Calu3 (cell line): Measurements from ENCODE around the gene TMEM184B. TPM values are rescaled to one million over a fixed set of nuclear protein-coding genes. Genes with fewer than 3 reads are reported as not detected.

Experiments
- BruUV-seq: library from RNA; stranded (reverse); fragments of 400-500 nt; replicated peaks from 2 replicates; lab custom pipeline; 2021; lab: Mats Ljungman, UMichigan
- CTCF ChIA-PET: fragments of 300-600 bp; sonication (Branson Sonifier 250); formaldehyde crosslinking; loops from one replicate; lab custom pipeline; 2022; ENCODE audit warnings: antibody characterized with exemption; lab: Charles Lee
- DNase-seq: peaks from one replicate; pipeline ENCODE4 v3.0.0; 2022
- H3K27ac Mint-ChIP-seq: one replicate; pipeline ENCODE4 v1.8.0; 2022; ENCODE audit warnings: mixed read lengths; ENCODE audit not compliant: unreplicated experiment
- H3K27me3 Mint-ChIP-seq: one replicate; pipeline ENCODE4 v1.8.0; 2022; ENCODE audit warnings: mixed read lengths; ENCODE audit not compliant: unreplicated experiment
- H3K36me3 Mint-ChIP-seq: one replicate; pipeline ENCODE4 v1.8.0; 2022; ENCODE audit warnings: mild to moderate bottlenecking, moderate library complexity, mixed read lengths; ENCODE audit not compliant: insufficient read depth, unreplicated experiment
- H3K4me1 Mint-ChIP-seq: one replicate; pipeline ENCODE4 v1.8.0; 2022; ENCODE audit warnings: mild to moderate bottlenecking, low read depth, mixed read lengths; ENCODE audit not compliant: unreplicated experiment
- H3K4me3 Mint-ChIP-seq: one replicate; pipeline ENCODE4 v1.8.0; 2022; ENCODE audit warnings: mild to moderate bottlenecking, low read depth, moderate library complexity, mixed read lengths; ENCODE audit not compliant: unreplicated experiment
- H3K9me3 Mint-ChIP-seq: one replicate; pipeline ENCODE4 v1.8.0; 2022; ENCODE audit warnings: low read depth, mixed read lengths; ENCODE audit not compliant: unreplicated experiment
- CTCF ChIP-seq: fragments of 200-600 bp; IDR thresholded peaks from one replicate; pipeline ENCODE4 v1.8.0; 2022; ENCODE audit warnings: antibody characterized with exemption; ENCODE audit not compliant: unreplicated experiment
- intact Hi-C: fragments of 100-400 bp; cut with micrococcal nuclease; formaldehyde crosslinking; loops from one replicate; pipeline ENCODE4 v1.10.0; 2022; ENCODE audit not compliant: unreplicated experiment
- total RNA-seq: library from RNA; stranded (reverse); gene quantifications from 2 replicates; pipeline ENCODE4 v1.2.3, GENCODE V29; 2022

The TMEM184B gene
- total RNA-seq, 1 experiment from 2014 or later: 114 TPM

- intact Hi-C loops: no loop called here
- Mint-ChIP-seq H3K9me3 (no peaks in the 10 kb centered on the region), H3K27ac (peak overlapping the region; percentile 98), H3K4me3 (no peak overlapping the region), H3K36me3 (peaks cover 89% of the 10 kb centered on the region), H3K4me1 (peaks cover 74% of the 10 kb centered on the region), H3K27me3 (no peaks in the 10 kb centered on the region)
- no TSS peak for BruUV-seq
- CTCF ChIA-PET: interaction anchor here (0.5 to 1.4 kb wide), 5 partner anchors 9 to 167 kb away, joined by 3 to 8 read pairs (median 4); no protein-coding TSS in a partner anchor
- TF ChIP-seq CTCF: no peak
- DNase-seq: no peak
Measured at GRCh38 chr22:38219632-38220031, 53.2 kb downstream of the TMEM184B start.

DNA sequence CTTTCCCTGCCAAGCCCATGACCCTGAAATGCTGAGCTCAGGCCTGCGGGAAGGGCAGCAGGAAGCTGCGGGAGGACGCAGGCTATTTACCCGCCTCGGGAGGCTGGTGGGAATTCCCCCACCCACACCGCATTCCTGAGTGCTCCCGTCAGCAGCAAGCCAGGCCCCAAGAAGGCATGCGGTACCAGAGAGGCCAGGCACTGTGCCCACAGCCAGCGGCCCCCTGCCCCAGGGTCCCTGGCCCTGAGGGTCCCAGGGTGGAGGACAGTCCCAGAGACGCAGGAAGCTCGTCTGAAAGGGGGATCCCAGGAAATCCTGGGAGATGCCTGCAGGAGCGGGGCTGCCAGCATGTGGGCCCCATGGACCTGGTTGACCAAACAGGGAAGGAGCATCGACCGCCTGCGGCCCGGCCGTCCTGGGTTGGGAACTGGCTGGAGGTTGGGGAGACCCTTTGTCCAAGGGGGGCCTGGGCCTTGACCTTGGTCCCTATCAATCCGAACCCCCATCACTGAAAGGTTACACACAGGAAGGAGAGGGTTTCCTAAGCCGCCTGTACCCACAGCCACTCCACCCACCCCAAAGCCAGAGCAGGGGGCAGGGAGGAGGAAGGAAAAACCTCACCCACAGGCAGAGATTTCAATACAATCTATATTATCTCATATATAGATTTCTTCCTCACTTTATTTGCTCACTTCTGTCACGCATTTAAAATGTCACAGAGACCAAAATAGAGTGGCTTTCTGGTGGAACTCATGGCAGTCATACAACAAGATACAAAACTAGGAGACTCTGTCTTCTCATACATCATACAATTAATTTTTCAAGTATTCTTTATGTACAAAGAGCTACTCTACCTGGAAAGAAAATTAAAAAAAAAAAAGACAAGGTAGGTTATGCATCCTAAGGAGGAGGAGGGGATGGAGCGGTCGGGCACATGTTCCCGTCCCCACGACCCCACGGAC, 53.9 kb downstream of the TMEM184B start:
- H3K4me1 Mint-ChIP-seq: peaks cover 74% of the 10 kb centered on the region
- intact Hi-C loops: no loop called here
- CTCF ChIA-PET: interaction anchor here (0.6 to 1.4 kb wide), 8 partner anchors 9 to 167 kb away, joined by 3 to 8 read pairs (median 4); no protein-coding TSS in a partner anchor

DNA sequence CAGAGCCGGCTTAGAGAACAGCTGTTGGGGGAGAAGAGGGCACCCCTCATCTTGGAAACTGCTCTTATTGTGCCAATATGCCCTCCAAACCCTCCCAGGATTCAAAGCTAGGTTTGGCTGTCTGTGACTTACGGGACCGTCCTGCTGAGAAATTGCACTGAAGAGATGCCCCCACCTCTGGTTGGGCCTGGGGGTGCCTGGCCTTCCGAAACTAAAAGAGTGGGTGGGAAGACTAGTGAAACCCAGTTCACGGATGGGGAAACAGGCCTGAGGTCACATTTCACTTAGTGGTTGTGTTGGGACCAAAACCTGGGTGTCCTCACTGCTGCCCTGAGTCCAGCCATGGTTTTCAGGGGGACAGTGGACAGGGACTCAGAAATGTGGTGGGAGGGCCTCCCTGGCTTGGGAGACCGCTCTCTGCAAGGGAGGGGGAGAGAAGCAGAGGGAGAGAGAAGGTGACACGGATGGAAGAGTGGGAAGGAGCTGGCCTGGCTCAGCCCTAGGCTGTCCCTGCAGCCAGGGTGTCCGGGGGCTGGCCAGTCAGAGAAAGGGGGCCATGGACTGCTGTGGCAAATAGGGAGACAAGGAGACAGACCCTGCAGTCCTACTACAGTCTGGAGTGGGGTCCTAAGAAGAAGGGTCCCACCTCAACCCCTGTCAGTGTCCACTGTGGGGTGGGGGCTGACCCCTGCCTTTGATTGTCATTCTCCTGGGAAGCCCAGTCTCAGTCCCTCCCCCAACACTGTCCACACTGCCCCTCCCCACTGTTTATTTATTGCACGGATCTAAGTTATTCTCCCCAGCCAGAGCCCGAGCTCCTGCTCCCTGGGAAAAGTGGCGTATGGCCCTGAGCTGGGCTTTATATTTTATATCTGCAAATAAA, 57.4 kb downstream of the TMEM184B start:
- Mint-ChIP-seq H3K9me3 (no peaks in the 10 kb centered on the region), H3K27me3 (no peaks in the 10 kb centered on the region), H3K4me3 (peak overlapping the region; percentile 41), H3K36me3 (peaks cover 99% of the 10 kb centered on the region), H3K27ac (peak overlapping the region; percentile 94), H3K4me1 (peaks cover 57% of the 10 kb centered on the region)
- intact Hi-C loops: no loop called here
- DNase-seq: no peak
- BruUV-seq: no TSS peak
- CTCF ChIA-PET: interaction anchor here (1.1 kb wide), 1 partner anchor 13 kb away, joined by 3 read pairs; no protein-coding TSS in a partner anchor
- TF ChIP-seq CTCF: no peak

More for the DNA sequence above, 53.9 kb downstream of the TMEM184B start:
- TSS peak; percentile 19 for BruUV-seq
- Mint-ChIP-seq H3K36me3 (peaks cover 94% of the 10 kb centered on the region), H3K27ac (peak overlapping the region; percentile 98), H3K9me3 (no peaks in the 10 kb centered on the region), H3K27me3 (no peaks in the 10 kb centered on the region), H3K4me3 (peak overlapping the region; percentile 43)
- TF ChIP-seq CTCF: no peak
- DNase-seq: peak; percentile 97

DNA sequence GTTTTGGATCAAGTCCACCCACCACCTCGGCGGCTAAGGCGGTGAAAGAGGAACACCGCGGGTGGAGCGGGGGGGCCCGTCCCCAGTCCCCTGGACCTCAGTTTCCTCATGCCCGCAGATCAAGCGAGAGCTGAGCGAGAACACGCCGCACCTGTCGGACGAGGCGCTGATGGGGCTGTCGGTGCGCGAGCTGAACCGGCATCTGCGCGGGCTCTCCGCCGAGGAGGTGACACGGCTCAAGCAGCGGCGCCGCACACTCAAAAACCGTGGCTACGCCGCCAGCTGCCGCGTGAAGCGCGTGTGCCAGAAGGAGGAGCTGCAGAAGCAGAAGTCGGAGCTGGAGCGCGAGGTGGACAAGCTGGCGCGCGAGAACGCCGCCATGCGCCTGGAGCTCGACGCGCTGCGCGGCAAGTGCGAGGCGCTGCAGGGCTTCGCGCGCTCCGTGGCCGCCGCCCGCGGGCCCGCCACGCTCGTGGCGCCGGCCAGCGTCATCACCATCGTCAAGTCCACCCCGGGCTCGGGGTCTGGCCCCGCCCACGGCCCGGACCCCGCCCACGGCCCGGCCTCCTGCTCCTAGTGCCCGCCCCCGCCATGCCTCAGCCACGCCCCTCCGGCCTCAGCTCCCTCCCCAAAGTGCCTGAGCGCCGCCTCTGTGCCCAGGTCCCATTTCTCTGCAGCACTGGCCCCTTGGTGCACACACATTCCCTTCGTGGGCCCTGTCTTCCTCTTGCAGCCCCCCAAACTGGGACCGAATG, 58.3 kb downstream of the TMEM184B start:
- peaks cover 48% of the 10 kb centered on the region for H3K4me1 Mint-ChIP-seq
- CTCF ChIA-PET: no interaction called here
- H3K36me3 Mint-ChIP-seq: peaks cover 99% of the 10 kb centered on the region
- H3K9me3 Mint-ChIP-seq: no peaks in the 10 kb centered on the region
- no peak for TF ChIP-seq CTCF
- DNase-seq: no peak
- H3K27me3 Mint-ChIP-seq: no peaks in the 10 kb centered on the region
- H3K27ac Mint-ChIP-seq: peak overlapping the region; percentile 94
- H3K4me3 Mint-ChIP-seq: peak overlapping the region; percentile 41
- BruUV-seq: no TSS peak
- intact Hi-C loops: no loop called here
